Activated T-cell treated with anti-CD3 and anti-CD28 coated beads, Interleukin-2, amount 50 U/mL, for 48 hours (primary cell): ENCODE results near the gene HGFAC.
A peak's percentile ranks its signal among the peaks of the same experiment; 100 is the strongest.

Experiments
- DNase-seq, 2 experiments: peaks; one replicate each; pipeline ENCODE4 v3.0.0-alpha.2; 2020

The HGFAC gene

DNA sequence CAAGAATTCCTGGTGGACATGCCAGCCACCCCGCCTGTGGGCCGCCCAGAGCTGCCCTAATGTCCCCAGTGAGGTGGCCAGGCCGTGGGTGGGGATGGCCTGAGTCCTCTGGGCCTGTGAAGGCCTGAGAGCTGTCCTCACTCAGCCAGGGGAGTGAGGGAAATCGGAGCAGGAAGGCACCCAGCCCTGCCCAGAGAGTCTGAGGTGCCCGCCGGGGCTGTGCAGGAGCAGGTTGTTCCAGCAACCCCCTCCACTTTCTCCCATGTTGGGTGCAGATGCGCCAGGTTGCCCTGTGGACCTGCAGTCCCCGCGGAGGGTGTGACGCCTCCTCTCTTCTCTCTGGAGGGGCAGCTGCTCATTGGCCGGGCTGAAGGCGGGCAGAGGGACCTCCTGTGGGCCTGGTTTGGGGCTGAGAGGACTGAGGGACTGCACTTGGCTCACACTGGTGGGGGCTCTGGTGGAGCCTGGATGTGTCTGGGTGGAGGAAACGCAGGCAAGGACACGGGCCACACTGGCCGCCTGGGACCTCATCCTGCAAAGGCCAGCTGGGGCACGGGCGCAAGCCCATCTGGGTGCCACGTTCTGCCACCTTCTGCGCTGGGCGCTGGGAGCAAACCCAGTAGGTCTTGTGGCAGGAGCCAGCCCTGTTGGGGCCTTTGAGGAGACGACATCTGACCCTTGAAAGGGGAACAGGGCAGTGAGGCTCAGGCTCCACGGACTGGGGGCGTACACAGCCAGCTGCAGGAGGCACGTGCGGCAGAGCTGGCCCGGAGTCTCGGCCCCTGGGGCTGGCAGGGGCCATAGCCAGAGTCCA, 35.4 kb downstream of the HGFAC start:
- DNase-seq = no peak

DNA sequence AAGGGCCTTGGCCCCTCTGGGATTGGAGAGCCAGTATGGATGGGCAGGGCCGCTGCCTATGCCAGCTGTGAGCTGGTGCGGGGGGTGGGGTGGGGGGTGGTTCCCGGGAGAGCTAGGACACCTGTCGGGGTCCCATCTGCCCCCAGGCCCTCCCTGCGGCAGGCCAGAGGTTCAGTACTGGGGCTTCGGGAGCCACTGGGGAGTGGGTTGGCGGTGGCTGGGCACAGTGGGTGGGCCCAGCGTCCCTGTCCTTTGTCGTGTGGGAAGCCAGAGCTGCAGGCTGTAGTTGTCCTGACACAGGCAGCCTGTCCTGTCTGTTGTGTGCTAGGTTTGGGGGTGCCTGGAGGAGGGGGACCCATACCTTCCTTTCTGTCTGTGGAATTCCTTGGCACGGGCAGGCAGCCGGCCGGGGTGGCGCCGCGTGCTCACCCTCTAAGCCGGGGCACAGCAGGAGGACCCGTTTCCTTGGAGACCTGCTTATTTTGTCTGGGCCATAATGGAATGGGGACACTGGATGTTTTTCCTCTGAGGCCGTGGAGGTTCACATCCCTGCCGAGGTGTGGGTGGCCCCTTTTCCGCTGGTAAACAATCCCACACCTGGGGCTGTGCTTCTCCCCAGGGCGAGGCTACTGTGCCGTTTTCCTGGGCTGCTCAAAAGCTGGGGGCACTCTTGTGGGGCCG, 36.1 kb downstream of the HGFAC start:
- DNase-seq = no peak

DNA sequence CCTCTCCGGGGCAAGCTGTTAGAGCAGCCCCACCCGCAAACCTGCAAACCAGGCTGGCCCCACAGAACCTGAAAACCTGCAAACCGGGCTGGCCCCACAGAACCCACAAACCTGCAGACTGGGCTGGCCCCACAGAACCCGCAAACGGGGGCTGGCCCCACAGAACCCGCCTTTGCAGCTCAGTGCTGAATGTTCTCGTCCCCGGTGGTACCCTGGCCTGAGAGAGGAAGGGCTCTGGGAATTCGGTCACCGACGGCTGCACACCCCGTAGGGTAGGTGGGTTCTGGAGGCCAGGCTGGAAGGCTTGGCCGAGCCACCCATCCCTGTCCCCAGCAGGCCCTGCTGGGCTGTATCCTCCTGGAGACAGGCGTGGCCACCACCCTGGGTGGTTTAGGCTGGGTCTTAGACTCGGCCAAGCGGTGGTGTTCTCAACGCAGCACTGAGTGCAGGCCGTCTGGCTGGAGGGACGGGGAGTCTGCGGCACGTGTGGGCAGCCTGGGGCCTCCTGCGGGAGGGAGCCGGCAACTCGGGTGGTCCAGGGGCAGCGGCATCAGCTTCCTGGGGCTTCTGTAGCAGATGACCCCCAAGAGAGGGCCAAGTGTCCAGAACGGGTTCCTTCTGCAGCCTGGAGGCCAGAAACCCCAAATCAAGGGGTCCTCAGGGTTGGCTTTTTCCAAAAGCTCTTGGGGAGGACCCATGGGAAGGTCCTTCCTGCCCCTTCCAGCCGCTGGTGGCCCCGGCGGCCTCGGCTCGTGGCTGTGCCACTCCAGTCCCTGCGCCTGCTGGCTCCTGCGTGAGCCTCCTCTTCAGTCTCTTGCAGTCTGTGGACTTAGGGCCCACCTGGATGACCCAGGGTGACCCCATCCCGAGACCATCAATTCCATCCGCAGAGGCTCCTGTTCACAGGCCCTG, 36.9 kb downstream of the HGFAC start:
- no peak for DNase-seq

DNA sequence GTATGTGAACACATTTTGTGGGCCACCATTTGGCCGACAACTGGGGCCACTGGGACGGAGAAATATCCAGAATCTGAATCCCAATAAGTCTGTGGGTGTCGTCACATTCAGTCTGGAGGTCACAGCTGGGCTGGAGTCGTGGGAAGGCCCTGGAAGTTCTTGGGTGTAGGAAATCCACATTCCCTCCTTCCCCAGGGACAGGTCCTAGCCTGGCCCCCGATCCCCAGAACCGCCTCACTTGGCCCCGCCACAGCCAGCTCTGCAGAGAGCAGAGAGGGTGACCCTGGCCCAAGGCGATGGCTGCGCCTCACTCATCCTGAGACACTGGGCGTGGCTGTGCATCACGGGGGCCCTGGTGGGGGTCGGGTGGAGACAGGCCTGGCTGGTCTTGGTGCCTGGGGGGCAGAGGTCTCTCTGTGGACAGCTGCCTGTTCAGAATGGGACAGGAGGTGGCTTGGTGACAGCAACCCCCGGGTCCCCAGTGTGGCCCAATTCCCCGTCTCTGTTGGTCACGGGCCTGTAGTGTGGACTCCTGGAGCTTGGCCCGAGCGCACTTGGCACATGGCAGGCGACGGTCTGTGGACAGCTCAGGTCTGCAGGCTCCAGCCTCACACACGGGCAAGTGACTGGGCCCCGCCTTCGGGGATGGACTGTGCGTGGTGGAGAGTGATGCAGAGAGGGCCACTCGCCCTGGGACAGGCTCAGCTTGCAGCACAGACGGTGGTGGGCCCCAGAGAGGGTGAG, 37.8 kb downstream of the HGFAC start:
- DNase-seq = no peak

DNA sequence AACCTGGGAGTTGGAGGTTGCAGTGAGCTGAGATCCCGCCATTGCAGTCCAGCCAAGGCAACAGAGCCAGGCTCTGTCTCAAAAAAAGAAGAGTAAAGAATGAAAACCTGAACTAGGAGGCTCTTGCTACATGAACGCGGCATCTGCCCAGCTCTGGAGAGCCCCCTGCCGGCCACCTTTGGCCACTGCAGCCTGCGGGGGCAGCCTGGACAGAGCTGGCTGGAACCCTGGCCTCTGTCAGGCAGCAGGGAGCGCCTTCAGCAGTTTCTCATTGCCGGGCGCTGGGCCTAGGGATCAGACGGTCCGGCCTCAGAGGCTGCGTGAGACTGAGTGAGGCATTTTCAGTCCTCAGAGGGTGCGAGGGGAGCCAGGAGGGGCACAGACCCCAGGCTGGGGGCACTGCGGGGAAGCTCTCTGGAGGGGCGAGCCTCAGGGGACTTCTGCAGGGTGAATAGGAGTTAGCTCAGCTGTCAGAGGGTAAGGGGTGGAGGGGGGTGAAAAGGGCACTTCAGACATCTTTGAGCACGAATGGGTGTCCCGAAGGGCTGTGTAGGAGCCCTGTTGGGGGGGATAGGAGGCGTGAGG, 38.9 kb downstream of the HGFAC start:
- DNase-seq = peak; percentile 89

DNA sequence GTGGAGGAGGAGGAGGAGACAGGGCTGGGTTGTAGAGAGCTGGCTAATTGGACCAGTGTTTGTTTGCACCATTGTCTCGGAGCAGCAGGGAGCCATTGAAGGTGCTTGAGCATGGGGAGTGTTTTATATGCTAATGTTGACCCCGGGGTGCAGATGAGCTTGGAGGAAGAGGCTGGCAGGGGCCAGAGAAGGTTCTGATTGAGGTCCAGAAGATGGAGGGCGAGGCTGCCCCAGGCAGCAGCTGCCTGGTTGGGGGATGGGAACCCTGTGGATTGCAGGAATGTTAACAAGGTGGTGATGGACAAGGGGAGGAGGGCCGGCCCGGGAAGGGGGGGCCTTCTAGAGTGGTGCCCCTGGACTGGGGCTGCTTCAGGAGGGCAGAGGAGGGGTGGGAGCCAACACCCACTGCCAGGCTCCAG, 39.4 kb downstream of the HGFAC start:
- DNase-seq = no peak

DNA sequence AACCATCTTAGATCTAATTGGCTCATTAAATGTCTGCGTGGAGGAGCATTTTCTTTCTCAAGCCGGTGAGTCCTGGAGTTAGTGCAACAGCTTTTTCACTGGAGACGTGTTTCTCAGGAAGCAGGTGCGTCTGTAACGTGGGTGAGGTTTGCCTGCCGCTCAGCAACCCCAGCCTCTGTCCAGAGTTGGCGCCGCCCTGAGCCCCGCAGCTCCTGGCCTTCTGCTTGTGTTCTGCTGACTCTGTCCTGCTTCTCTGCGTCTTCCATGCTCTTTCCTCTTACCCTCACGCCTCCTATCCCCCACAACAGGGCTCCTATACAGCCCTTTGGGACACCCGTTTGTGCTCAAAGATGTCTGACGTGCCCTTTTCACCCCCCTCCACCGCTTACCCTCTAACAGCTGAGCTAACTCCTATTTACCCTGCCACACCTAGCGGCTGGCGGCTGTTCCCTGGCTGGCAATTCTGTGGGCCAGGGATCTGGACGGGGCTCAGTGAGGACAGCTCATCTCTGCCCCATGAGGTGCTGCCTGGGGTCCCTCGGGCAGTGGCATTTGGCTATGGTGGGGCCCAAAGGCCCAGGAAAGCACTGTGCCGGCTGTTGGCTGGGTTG, 40.1 kb downstream of the HGFAC start:
- DNase-seq = no peak

DNA sequence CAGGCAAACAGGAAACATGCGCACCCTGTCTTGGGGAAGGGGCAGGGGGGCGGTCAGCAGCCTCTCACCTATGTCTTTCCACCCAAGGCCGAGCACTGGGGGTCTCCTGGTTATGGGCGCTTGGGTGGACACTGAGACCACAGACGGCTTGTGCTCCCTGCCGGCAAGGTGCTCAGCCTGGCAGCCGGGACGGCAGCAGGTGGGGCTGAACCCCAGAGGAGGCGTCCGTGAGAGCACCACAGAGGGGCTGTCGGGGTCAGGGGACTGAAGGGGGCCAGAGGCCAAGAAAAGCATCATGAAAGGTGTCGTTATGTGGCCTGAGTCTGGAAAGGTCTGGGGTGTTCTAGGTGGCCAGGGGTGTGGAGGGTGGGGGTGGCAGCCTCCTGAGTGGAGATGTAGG, 40.9 kb downstream of the HGFAC start:
- DNase-seq = no peak

DNA sequence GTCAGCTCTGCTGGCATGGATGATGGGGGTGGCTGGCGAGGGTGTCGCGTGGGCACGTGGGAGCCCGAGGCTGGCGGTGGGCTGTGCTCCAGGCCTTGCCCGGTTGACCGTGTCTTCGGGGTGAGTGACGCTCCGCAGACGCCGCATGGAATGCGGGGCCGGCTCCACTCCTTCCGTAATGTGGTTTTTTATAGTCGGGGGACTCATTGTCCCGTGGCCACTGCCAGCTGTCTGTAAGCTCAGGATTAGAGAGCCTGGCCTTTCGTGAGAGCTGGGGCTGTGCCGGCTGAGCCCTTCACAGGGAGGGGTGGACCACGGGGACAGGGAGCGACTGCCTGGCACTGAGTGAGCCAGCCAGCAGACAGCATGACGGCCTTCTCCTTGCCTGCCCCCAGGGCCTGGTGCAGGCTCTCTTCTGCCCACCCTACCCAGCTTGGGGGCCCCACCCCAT, 41.7 kb downstream of the HGFAC start:
- no peak for DNase-seq

DNA sequence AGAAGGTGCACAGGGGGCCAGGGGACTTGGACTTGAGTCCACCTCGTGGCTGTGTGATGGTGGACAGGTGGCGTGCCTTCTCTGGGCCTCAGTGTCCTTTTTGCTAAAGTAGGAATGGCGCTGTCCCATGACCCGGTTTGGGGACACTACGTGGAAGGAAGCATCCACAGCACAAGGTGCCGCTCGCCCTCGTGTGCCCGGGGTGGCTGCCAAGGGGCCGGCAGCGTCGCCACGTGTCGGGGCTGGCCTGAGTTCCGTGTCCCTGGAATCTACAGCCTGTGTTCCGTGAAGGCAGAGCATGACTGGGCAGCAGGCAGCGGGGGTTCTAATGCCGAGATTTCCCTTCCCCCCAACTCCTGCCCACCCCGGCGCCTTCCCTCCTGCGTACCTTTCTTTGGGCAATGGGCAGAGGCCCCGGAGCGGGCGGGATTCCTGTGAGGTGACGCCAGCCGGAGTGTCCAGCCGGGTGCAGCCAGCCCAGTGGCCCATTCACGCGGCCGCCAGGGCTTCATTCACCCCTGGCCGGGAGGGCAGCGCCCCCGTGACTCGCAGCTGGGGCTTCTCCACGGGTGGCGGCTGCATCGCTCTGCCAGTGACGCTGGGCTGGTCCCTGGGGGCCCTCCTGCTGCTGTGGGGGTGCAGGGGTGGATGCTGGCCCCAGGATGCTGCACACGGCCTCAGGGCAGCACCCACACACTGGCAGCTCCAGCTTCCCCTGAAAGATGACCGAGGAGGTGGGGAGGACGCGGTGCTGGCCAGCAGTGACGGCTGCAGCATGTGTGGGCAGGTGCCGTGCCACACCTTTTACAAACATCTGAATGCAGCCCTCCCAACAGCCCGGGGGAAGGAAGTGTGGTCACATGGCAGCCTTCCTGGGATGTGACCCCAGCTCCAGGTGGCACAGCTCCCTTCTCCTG, 42.5 kb downstream of the HGFAC start:
- DNase-seq = no peak

DNA sequence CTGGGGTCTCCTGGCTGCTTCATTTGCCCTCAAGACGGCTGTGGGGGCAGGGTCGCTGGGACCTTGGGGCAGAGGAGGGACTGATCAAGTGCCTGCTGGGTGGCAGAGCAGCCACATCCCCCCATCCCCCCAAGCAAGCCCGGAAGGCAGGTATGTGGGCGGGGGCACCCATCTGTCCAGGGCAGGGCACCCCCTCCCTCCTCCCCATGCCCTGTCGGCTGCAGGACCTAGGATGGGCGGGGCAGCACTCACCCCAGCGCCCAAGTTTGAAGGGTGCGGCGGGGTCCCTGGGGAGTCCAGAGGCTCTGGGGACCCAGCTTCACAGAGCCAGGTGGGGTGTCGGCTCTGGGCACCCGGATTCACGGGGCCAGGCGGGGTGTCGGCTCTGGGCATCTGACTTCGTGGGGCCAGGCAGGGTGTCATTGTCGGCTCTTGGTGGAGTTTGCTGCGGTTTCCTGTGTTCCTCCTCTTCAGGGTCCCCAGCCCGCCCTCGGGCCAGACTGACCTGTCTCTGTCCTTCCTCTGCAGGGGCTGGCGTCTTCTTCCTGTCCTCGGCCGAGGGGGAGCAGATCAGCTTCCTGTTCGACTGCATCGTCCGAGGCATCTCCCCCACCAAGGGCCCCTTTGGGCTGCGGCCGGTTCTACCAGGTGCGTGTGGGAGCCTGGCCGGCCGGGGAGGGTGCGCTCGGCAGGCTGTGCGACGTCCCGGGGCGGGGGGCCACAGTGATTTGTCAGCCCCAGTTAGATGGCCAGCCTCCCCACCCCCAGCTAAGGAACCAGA, 43.4 kb downstream of the HGFAC start:
- no peak for DNase-seq

DNA sequence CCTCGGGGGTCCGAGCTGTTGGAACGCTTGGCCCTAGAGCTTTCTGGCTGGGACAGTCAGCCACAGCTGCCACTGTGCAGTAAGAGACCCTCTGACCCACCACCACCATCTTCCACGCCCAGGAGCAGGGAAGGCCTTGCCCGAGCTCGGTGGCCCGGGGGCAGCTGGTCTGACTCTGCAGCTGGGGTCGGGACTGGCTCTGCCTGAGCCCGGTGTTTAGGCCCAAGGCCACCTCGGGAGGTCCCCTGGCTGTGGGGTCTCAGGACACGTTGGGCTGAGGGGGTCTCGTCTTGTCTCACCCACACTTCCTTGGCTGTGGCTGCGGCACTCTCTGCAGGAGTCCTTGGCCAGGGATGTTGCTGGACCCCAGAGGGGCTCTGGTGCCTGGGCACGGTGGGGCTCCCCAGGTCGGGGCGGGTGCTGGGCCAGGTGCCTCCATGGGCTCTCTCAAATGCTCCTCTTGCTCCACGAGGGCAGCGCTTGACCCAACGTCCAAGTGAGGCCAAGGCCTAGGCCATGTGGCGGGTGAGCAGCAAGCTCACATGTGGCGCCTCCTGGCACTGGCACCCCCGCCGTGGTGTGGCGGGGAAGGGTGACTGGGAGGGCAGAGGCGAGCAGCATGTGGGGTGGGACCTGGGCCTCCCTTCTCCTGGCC, 44.2 kb downstream of the HGFAC start:
- no peak for DNase-seq

DNA sequence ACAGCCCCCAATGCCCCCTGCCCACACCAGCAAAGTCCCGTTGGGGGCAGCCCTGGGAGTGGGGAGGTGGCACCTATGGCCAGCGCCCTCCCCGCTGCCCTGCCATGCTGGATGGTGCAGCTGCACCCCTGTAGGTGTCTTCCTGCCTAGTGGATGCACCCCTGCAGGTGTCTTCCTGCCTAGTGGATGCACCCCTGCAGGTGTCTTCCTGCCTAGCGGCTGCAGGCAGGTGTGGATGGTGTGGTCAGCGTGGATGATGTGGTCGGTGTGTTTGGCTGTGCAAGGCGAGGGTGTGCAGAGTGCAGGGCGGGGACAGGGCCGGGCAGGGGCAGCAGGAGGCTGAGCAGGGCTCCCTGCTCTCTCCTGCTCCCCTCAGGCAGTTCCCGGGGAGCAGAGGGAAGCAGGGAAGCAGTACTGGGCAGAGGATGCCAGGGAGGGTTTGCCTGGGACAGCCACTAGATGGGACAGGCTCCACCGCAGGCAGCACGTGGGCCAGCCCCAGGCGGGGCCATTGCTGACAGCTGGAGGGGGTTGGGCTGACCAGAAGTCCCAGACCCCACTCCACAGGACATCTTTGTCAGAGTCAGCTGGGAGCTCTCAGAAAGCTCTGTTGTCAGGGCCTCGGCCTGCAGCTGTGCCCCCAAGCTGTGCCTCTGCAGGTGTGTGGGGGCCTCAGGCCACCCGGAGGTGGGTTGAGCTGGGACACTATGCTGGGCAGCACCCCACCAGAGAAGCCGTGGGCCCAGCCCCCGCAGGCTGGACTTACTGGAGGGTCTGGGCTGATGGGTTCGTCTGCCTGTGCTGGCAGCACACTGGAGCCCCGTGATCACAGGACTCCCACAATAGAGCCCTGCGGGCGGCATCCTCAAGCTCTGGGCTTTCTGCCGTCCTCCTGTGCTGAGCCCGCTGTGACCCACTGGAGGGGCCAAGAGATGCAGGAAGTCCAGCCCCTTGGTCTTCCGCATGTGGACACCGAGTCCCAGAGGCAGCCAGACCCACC, 45.1 kb downstream of the HGFAC start:
- no peak for DNase-seq

DNA sequence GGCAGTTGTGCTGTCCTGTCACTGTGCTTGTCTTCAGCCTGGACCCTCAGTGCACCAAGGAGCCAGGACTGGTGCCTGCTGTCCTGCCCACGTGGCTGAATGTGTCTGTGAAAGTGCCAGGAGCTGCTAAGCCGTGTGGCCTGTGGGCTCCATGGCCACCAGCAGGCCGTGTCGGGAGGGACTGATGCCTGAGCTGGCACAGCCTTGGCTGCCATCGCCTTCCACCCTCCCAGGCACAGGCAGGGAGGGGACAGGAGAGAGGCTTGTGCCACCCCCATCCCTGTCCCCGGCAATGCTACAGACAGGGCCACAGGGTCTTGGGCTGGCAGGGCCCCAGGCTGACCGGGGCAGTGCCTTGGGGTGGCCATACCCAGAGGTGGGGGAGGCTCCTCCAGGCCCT, 46.1 kb downstream of the HGFAC start:
- DNase-seq = no peak

DNA sequence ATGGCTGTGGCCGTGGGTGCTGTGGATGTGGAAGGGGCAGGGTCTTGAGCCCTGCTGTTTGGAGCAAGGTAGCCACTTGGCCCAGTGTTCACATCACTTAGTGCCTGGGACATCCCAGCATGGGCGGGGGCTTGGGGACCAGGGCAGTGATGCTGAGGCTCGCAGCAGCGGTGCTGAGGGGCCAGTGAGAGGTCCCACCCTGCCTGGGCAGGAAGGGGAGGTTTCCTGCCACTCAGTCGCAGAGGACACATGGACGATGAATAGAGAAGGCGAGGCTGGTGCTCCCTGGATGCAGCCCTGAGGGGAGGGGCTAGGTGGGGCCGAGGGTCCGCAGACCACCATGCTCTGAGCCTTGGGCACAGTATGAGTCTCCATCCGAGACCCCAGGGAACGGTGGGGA, 47.1 kb downstream of the HGFAC start:
- no peak for DNase-seq

DNA sequence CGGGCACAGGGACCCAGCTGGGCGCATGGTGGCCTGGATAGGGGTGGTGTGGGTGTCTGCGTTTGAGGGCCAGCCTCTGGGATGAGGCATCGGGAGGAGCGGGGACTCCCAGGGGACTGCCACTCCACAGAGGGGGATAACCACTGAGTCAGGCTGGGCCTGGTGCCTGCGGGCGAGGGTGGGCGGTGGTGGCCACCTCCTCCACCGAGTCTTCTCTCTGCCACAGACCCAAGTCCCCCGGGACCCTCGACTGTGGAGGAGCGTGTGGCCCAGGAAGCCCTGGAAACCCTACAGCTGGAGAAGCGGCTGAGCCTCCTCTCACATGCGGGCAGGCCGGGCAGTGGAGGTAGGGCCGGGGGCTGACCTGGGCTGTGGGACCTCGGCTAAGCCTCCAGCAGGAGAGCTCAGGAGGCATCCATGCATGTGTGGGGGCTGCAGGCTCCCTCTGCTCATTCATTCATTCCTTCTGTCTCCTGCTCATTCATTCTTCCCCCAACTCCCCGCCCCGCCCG, 47.7 kb downstream of the HGFAC start:
- peak in 1 of 2 experiments; percentile 34 for DNase-seq

DNA sequence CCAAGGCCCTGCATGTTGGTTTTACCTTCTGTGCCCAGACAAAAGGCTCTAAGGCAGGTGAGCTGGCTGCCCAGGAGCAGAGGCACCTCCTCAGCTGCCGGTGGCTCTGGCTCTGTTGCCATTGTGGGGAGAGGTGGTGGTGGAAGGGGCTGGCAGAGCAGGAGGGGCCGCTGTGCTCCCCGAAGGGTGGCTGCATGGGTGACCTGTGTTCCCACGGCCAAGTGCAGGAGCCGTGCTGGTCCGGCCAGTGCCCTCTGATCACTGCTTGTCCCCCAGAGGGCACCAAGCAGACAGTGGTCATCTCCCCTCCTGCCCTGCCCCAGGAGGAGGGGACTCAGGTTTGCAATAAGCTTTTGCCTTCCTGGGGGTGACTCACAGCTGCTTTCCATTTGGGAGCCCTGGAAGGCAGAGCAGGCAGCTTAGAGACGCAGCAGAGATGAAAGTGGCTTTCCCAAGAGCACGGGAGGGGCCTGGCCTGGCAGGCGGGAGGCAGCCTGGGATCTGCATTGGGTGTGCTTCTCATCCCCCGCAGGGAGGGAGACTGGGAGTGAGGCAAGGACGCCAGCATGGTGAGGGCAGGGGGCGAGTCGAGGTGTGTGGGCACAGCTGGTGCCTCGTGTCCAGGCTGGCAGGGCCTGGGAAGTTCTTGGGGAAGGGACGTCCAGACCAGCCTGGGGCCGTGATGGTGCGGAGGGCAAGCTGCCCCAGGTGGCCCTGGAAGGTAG, 50.1 kb downstream of the HGFAC start:
- peak in 1 of 2 experiments; percentile 14 for DNase-seq
